ENCODE results near the gene CGN. TPM values are rescaled to one million over a fixed set of nuclear protein-coding genes. Genes with fewer than 3 reads are reported as not detected.
A peak's percentile ranks its signal among the peaks of the same experiment; 100 is the strongest.

The CGN gene
- total and polyA plus RNA-seq, 2 of the 13 experiments (the other 11 are each of a cell fraction or from before 2014, with no cell fraction given), result 0.75 to 0.81 TPM

DNA sequence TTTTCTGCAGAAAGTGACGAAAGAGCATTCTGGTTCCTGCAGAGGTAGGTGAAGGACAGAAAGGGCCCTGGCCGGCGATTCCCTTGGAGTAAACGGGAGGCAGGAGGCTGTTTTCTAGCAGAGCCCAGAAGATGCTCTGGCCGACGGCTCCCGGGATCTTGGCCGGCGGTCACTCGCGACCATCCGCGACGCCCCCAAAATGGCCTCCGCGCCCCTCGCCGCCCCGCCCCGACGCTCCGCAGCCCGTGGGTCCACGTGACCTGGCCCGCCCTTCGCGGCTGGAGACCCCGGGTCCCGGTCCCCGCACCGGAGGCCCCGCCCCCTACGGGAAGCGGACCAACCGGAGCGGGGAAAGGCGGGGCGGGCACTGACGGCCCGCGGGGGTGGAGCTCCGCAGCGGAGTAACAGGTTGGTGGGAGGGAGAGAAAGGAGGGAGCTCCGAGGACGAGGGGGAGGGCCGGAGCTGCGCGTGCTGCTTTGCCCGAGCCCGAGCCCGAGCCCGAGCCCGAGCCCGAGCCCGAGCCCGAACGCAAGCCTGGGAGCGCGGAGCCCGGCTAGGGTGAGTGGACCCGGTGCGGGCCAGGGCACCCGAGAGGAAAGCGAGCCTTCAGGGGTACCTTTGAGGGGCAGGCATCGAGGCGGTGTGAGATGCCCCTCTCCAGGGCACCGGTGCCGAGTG is at the start of gene CGN (continued):
- TF ChIP-seq, protein P1, sequence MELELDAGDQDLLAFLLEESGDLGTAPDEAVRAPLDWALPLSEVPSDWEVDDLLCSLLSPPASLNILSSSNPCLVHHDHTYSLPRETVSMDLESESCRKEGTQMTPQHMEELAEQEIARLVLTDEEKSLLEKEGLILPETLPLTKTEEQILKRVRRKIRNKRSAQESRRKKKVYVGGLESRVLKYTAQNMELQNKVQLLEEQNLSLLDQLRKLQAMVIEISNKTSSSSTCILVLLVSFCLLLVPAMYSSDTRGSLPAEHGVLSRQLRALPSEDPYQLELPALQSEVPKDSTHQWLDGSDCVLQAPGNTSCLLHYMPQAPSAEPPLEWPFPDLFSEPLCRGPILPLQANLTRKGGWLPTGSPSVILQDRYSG (CRISPR knock-in tag; IDR thresholded peaks at IDR 0.05), result no peak
- TF ChIP-seq ZSCAN12 (CRISPR knock-in tag; IDR thresholded peaks at IDR 0.05), result no peak
- TF ChIP-seq, protein P2, sequence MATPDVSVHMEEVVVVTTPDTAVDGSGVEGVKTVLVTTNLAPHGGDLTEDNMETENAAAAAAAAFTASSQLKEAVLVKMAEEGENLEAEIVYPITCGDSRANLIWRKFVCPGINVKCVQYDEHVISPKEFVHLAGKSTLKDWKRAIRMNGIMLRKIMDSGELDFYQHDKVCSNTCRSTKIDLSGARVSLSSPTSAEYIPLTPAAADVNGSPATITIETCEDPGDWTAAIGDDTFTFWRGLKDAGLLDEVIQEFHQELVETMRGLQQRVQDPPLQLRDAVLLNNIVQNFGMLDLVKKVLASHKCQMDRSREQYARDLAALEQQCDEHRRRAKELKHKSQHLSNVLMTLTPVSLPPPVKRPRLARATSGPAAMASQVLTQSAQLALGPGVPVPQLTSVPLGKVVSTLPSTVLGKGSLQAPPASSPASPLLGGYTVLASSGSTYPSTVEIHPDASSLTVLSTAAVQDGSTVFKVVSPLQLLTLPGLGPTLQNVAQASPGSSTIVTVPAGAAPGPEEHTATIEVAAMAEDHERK (CRISPR knock-in tag; IDR thresholded peaks at IDR 0.05; ENCODE audit: low read depth), result no peak
- TF ChIP-seq, protein P3, sequence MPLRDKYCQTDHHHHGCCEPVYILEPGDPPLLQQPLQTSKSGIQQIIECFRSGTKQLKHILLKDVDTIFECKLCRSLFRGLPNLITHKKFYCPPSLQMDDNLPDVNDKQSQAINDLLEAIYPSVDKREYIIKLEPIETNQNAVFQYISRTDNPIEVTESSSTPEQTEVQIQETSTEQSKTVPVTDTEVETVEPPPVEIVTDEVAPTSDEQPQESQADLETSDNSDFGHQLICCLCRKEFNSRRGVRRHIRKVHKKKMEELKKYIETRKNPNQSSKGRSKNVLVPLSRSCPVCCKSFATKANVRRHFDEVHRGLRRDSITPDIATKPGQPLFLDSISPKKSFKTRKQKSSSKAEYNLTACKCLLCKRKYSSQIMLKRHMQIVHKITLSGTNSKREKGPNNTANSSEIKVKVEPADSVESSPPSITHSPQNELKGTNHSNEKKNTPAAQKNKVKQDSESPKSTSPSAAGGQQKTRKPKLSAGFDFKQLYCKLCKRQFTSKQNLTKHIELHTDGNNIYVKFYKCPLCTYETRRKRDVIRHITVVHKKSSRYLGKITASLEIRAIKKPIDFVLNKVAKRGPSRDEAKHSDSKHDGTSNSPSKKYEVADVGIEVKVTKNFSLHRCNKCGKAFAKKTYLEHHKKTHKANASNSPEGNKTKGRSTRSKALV (CRISPR knock-in tag; IDR thresholded peaks at IDR 0.05), result no peak
- peak; percentile 54; the same call in 1 of the 2 replicates for TF ChIP-seq KDM5B (CRISPR knock-in tag; IDR thresholded peaks at IDR 0.05; ENCODE audit: borderline replicate concordance)
- TF ChIP-seq KDM2A (CRISPR knock-in tag; IDR thresholded peaks at IDR 0.05; ENCODE audit: borderline replicate concordance, low read depth), result peak; percentile 64
- TF ChIP-seq BHLHE40 (IDR thresholded peaks at IDR 0.05; ENCODE audit: low read length), result no peak
- no peak for TF ChIP-seq SNAPC2 (CRISPR knock-in tag; IDR thresholded peaks at IDR 0.05)
- TF ChIP-seq TOPORS (CRISPR knock-in tag; IDR thresholded peaks at IDR 0.05), result no peak
- TF ChIP-seq NFYB (CRISPR knock-in tag; IDR thresholded peaks at IDR 0.05), result peak; percentile 42
- peak; percentile 57; the same call in 1 of the 2 replicates for TF ChIP-seq SALL1 (CRISPR knock-in tag; IDR thresholded peaks at IDR 0.05)
- 0 out of 2 replicates have a peak, but pooled peaks have one; percentile 22 for TF ChIP-seq GATAD2A (CRISPR knock-in tag; IDR thresholded peaks at IDR 0.05)
- TF ChIP-seq GFI1 (CRISPR knock-in tag; IDR thresholded peaks at IDR 0.05; ENCODE audit: borderline replicate concordance), result 0 out of 2 replicates have a peak, but pooled peaks have one; percentile 21
- TF ChIP-seq, protein P4, sequence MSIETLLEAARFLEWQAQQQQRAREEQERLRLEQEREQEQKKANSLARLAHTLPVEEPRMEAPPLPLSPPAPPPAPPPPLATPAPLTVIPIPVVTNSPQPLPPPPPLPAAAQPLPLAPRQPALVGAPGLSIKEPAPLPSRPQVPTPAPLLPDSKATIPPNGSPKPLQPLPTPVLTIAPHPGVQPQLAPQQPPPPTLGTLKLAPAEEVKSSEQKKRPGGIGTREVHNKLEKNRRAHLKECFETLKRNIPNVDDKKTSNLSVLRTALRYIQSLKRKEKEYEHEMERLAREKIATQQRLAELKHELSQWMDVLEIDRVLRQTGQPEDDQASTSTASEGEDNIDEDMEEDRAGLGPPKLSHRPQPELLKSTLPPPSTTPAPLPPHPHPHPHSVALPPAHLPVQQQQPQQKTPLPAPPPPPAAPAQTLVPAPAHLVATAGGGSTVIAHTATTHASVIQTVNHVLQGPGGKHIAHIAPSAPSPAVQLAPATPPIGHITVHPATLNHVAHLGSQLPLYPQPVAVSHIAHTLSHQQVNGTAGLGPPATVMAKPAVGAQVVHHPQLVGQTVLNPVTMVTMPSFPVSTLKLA (IDR thresholded peaks at IDR 0.05), result no peak
- no peak for TF ChIP-seq SIN3A (IDR thresholded peaks at IDR 0.05; ENCODE audit: borderline replicate concordance, low read depth, low read length)
- no peak for TF ChIP-seq ATRX (CRISPR knock-in tag; IDR thresholded peaks at IDR 0.05; ENCODE audit: borderline replicate concordance)
- TF ChIP-seq PTBP1 (IDR thresholded peaks at IDR 0.05; ENCODE audit: low read depth, low read length, poor library complexity, severe bottlenecking), result no peak
- TF ChIP-seq ADNP (CRISPR knock-in tag; IDR thresholded peaks at IDR 0.05), result no peak
- TF ChIP-seq SRSF9 (IDR thresholded peaks at IDR 0.05; ENCODE audit: borderline replicate concordance, insufficient read depth, low read depth, low read length, poor library complexity, severe bottlenecking), result no peak
- TF ChIP-seq ZNF850 (CRISPR knock-in tag; conservative IDR thresholded peaks at IDR 0.05), result no peak
- no peak for TF ChIP-seq SNAI1 (CRISPR knock-in tag; IDR thresholded peaks at IDR 0.05; ENCODE audit: borderline replicate concordance)
- TF ChIP-seq, protein P5, sequence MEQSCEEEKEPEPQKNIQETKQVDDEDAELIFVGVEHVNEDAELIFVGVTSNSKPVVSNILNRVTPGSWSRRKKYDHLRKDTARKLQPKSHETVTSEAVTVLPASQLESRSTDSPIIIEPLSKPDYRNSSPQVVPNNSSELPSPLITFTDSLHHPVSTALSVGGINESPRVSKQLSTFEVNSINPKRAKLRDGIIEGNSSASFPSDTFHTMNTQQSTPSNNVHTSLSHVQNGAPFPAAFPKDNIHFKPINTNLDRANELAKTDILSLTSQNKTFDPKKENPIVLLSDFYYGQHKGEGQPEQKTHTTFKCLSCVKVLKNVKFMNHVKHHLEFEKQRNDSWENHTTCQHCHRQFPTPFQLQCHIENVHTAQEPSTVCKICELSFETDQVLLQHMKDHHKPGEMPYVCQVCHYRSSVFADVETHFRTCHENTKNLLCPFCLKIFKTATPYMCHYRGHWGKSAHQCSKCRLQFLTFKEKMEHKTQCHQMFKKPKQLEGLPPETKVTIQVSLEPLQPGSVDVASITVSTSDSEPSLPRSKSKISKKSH (CRISPR knock-in tag; IDR thresholded peaks at IDR 0.05; ENCODE audit: borderline replicate concordance), result no peak
- TF ChIP-seq ZNF724P (CRISPR knock-in tag; IDR thresholded peaks at IDR 0.05; ENCODE audit: borderline replicate concordance), result no peak
